GM06990 (cell line): ENCODE results near the gene MED13L.

Experiments
- DNase-seq: peaks from one replicate; pipeline ENCODE4 v3.0.0-alpha.2; 2011; ENCODE audit not compliant: insufficient read length; ENCODE audit errors: extremely low read depth
- H3K27me3 ChIP-seq: replicated peaks from 2 replicates; pipeline ENCODE4 v1.6.0; 2011; ENCODE audit warnings: low read length; ENCODE audit not compliant: control insufficient read depth, insufficient read depth
- H3K36me3 ChIP-seq: 2 replicates; pipeline ENCODE4 v1.5.1; 2011; ENCODE audit warnings: low read length; ENCODE audit not compliant: control insufficient read depth, insufficient read depth
- H3K4me3 ChIP-seq: replicated peaks from 2 replicates; pipeline ENCODE4 v1.5.1; 2011; ENCODE audit warnings: low read depth, mild to moderate bottlenecking, control low read depth, low read length
- CTCF ChIP-seq: IDR thresholded peaks from 2 replicates; pipeline ENCODE4 v1.5.1; 2011; ENCODE audit warnings: low read length, control low read depth, mild to moderate bottlenecking, inconsistent platforms; ENCODE audit not compliant: insufficient read depth, poor library complexity, severe bottlenecking

MED13L gene

GRCh38 chr12:115964626-115965025 is 312.9 kb downstream of the MED13L start:
- H3K4me3 ChIP-seq, result no peak overlapping the region
- no peaks in the 10 kb centered on the region for H3K27me3 ChIP-seq
- TF ChIP-seq CTCF, result no peak
- DNase-seq, result no peak
- H3K36me3 ChIP-seq, result peaks cover 1% of the 10 kb centered on the region

DNA sequence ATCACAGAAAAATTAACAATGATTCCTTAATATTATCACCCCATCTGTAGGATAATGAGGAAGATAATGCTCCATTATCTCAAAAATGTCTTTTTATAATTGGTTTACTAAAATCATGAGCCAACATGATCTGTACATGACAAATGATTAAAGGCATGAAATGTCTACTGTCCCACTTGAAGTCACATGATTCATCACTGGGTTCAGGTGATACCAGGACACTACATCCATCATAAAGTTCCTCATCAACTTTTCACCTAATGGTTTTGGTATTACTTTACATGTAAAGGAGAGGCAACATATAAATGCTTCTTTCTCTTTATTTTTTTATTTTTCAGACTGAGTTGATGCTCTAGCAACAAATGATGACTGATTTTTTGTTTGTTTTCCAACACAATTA is 313.3 kb downstream of the MED13L start:
- no peak overlapping the region for H3K4me3 ChIP-seq
- TF ChIP-seq CTCF, result no peak

GRCh38 chr12:115962216-115962615 is 315.3 kb downstream of the MED13L start:
- Histone ChIP-seq H3K4me3 (no peak overlapping the region), H3K27me3 (no peaks in the 10 kb centered on the region), H3K36me3 (peaks cover 1% of the 10 kb centered on the region)
- no peak for DNase-seq
- TF ChIP-seq CTCF, result no peak

More for the DNA sequence above, 313.3 kb downstream of the MED13L start:
- H3K27me3 ChIP-seq, result no peaks in the 10 kb centered on the region
- H3K36me3 ChIP-seq, result peaks cover 1% of the 10 kb centered on the region
- no peak for DNase-seq

- H3K4me3 ChIP-seq, result no peak overlapping the region
- no peaks in the 10 kb centered on the region for H3K27me3 ChIP-seq
- peaks cover 1% of the 10 kb centered on the region for H3K36me3 ChIP-seq
- DNase-seq, result no peak
- TF ChIP-seq CTCF, result no peak
These were observed 316.4 kb downstream of the MED13L start for GRCh38 chr12:115960868-115961802.

DNA sequence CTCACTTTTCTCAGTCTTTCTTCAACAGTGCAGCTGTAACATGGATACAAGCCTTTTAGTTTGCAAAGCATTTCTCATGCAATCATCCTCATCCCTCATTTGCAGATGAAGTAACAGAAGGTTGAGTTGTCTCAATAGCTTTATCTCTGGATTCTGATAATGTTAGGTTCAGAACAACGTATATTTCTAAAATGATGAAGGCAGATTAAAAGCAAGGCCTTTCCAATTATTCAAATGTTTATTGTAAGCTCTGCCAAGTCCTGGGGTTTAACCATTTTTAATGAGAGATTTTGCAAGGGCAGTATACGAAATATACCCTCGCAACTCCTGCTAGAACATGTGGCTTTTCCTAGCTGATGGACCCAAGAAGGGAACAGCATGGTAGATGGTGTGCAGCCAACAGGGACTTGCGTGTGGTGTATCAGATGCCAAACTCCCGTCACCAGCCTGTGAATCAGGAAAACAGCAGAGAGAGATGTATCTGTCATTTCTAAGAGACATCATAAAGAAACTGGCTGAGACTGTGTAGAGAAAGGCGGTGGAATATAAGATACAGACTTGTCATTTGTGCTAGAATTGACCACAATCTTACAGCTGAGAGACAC is 319.7 kb downstream of the MED13L start:
- Histone ChIP-seq H3K27me3 (no peaks in the 10 kb centered on the region), H3K4me3 (no peak overlapping the region), H3K36me3 (no peaks in the 10 kb centered on the region; the same call in 1 of the 2 replicates)
- TF ChIP-seq CTCF, result no peak
- DNase-seq, result no peak
